ENCODE measurements around the gene ACTRT3. TPM values are rescaled to one million over a fixed set of nuclear protein-coding genes. Genes with fewer than 3 reads are reported as not detected.

ACTRT3 gene
- total and polyA plus RNA-seq, 2 of the 13 experiments (the other 11 are each of a cell fraction or from before 2014, with no cell fraction given) = 0.42 to 0.97 TPM

DNA sequence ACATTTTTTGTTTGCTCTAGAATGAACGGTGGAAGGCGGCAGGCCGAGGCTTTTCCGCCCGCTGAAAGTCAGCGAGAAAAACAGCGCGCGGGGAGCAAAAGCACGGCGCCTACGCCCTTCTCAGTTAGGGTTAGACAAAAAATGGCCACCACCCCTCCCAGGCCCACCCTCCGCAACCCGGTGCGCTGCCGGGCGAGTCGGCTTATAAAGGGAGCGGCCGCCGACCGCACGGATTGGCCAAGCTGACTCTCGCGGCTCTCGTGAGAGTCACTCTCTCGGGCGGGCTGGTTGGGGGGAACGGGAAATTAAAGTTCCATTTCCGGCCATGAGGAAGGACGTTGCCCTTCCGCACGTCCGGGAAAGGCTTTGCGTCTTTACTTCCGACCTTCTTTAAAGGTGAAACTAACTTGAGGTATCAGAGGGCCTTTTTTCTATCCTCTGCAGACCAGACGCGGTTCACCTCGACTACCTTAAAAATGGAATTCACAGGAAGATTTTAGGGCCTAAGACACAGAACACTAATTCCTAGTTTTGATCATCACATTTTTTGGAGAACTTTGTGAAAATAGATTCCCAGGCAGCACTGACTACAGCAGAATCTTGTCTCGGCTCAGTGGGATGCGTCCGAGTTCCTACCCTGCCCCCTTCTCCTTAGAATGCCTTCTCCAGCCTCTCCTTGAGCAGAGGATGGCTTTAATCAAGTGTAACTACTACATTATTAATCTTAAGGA is 4.3 kb downstream of the ACTRT3 start, which contains the start of gene TERC (continued):
- TF ChIP-seq UBTF (CRISPR knock-in tag; IDR thresholded peaks at IDR 0.05) = peak; percentile 35
- 0 out of 2 replicates have a peak, but pooled peaks have one; percentile 14 for TF ChIP-seq MED1 (CRISPR knock-in tag; IDR thresholded peaks at IDR 0.05)
- TF ChIP-seq AGO2 (optimal IDR thresholded peaks at IDR 0.05; ENCODE audit: low read depth, low read length) = peak; percentile 73
- TF ChIP-seq, protein P1, sequence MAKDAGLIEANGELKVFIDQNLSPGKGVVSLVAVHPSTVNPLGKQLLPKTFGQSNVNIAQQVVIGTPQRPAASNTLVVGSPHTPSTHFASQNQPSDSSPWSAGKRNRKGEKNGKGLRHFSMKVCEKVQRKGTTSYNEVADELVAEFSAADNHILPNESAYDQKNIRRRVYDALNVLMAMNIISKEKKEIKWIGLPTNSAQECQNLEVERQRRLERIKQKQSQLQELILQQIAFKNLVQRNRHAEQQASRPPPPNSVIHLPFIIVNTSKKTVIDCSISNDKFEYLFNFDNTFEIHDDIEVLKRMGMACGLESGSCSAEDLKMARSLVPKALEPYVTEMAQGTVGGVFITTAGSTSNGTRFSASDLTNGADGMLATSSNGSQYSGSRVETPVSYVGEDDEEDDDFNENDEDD (CRISPR knock-in tag; IDR thresholded peaks at IDR 0.05; ENCODE audit: borderline replicate concordance) = peak; percentile 19; the same call in 1 of the 2 replicates
- no peak for TF ChIP-seq ATF7-NPFF (CRISPR knock-in tag; IDR thresholded peaks at IDR 0.05; ENCODE audit: low read depth)
- no peak for TF ChIP-seq ZNF710 (CRISPR knock-in tag; IDR thresholded peaks at IDR 0.05; ENCODE audit: borderline replicate concordance)
- no peak for TF ChIP-seq CBX1 (IDR thresholded peaks at IDR 0.05; ENCODE audit: low read depth)
- peak; percentile 24; the same call in 1 of the 2 replicates for TF ChIP-seq TARDBP (CRISPR knock-in tag; IDR thresholded peaks at IDR 0.05)
- TF ChIP-seq, protein P2, sequence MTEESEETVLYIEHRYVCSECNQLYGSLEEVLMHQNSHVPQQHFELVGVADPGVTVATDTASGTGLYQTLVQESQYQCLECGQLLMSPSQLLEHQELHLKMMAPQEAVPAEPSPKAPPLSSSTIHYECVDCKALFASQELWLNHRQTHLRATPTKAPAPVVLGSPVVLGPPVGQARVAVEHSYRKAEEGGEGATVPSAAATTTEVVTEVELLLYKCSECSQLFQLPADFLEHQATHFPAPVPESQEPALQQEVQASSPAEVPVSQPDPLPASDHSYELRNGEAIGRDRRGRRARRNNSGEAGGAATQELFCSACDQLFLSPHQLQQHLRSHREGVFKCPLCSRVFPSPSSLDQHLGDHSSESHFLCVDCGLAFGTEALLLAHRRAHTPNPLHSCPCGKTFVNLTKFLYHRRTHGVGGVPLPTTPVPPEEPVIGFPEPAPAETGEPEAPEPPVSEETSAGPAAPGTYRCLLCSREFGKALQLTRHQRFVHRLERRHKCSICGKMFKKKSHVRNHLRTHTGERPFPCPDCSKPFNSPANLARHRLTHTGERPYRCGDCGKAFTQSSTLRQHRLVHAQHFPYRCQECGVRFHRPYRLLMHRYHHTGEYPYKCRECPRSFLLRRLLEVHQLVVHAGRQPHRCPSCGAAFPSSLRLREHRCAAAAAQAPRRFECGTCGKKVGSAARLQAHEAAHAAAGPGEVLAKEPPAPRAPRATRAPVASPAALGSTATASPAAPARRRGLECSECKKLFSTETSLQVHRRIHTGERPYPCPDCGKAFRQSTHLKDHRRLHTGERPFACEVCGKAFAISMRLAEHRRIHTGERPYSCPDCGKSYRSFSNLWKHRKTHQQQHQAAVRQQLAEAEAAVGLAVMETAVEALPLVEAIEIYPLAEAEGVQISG (CRISPR knock-in tag; IDR thresholded peaks at IDR 0.05) = peak; percentile 63
- TF ChIP-seq ZNF256 (CRISPR knock-in tag; conservative IDR thresholded peaks at IDR 0.05) = no peak
- no peak for TF ChIP-seq ZSCAN21 (CRISPR knock-in tag; IDR thresholded peaks at IDR 0.05; ENCODE audit: borderline replicate concordance)
- TF ChIP-seq, protein P3, sequence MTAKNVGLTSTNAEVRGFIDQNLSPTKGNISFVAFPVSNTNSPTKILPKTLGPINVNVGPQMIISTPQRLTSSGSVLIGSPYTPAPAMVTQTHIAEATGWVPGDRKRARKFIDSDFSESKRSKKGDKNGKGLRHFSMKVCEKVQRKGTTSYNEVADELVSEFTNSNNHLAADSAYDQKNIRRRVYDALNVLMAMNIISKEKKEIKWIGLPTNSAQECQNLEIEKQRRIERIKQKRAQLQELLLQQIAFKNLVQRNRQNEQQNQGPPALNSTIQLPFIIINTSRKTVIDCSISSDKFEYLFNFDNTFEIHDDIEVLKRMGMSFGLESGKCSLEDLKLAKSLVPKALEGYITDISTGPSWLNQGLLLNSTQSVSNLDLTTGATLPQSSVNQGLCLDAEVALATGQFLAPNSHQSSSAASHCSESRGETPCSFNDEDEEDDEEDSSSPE (CRISPR knock-in tag; IDR thresholded peaks at IDR 0.05) = peak; percentile 52; the same call in 1 of the 2 replicates
- TF ChIP-seq, protein P4, sequence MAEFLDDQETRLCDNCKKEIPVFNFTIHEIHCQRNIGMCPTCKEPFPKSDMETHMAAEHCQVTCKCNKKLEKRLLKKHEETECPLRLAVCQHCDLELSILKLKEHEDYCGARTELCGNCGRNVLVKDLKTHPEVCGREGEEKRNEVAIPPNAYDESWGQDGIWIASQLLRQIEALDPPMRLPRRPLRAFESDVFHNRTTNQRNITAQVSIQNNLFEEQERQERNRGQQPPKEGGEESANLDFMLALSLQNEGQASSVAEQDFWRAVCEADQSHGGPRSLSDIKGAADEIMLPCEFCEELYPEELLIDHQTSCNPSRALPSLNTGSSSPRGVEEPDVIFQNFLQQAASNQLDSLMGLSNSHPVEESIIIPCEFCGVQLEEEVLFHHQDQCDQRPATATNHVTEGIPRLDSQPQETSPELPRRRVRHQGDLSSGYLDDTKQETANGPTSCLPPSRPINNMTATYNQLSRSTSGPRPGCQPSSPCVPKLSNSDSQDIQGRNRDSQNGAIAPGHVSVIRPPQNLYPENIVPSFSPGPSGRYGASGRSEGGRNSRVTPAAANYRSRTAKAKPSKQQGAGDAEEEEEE (CRISPR knock-in tag; IDR thresholded peaks at IDR 0.05; ENCODE audit: borderline replicate concordance) = no peak
